ENCODE results near the gene ST3GAL2.
A peak's percentile ranks its signal among the peaks of the same experiment; 100 is the strongest.
"Not testable (repeated sequence)": the region's sequence is repeated elsewhere in the genome, so short reads cannot be mapped to it uniquely, and the experiment has no call there.

ST3GAL2 gene

DNA sequence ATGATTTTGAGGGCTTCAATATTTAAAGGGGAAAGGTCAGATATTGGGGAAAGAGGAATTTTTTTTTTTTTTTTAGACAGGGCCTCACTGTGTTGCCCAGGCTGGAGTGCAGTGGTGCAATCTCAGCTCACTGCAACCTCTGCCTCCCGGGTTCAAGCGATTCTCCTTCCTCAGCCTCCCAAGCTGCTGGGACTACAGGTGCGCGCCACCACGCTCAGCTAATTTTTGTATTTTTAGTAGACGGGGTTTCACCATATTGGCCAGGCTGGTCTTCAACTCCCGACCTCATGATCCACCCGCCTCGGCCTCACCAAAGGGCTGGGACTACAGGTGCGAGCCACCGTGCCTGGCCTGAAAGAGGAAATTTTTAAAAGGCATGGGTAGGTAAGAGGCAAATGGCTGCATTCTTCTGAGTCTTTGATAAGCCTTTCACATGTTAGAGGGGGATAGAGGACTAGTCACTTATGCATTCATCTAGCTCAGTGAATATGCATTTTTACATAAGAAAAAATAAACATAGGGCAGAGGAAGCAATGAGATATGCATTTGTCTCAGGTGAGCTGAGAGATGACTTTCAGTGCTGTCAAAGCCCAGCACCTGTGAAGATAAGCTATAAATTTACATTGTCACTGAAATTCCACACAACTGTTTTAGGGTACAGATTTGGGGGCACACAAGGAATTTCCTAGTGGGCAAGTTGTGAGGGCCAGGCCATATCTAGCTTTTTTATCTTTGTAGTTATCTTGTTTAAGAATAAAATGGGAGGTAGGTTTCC, 14.4 kb upstream of the ST3GAL2 start:
- Histone ChIP-seq H3K9ac (ENCODE audit: low read depth in 1 of 2, low read length in 2 of 2) (peak overlapping the region; percentile 80 to 84), H3K27ac (ENCODE audit: low read depth in 2 of 2, low read length in 2 of 2) (no peak overlapping the region)

DNA sequence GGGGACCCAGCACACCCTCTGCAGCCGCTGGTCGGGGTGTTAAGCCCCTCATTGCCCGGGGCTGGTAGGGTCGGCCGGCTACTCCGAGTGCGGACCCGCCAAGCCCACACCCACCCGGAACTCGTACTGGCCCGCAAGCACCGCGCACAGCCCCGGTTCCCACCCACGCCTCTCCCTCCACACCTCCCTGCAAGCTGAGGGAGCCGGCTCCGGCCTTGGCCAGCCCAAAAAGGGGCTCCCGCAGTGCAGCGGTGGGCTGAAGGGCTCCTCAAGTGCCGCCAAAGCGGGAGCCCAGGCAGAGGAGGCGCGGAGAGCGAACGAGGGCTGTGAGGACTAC, 12.1 kb upstream of the ST3GAL2 start:
- H3K27ac ChIP-seq (ENCODE audit: low read depth in 2 of 2, low read length in 2 of 2); H3K36me3 ChIP-seq (ENCODE audit: control insufficient read depth in 2 of 2, insufficient read depth in 2 of 2, low read length in 2 of 2); H3K9ac ChIP-seq (ENCODE audit: low read depth in 1 of 2, low read length in 2 of 2); H3K4me1 ChIP-seq (ENCODE audit: control insufficient read depth in 2 of 2, insufficient read depth in 2 of 2, low read length in 2 of 2); H3K9me3 ChIP-seq (ENCODE audit: control insufficient read depth in 2 of 2, low read length in 2 of 2); H3K27me3 ChIP-seq (ENCODE audit: control insufficient read depth in 2 of 2, insufficient read depth in 2 of 2, low read length in 2 of 2); H3K4me3 ChIP-seq (ENCODE audit: low read length in 2 of 2): not testable (repeated sequence)

More for the DNA sequence above, 14.4 kb upstream of the ST3GAL2 start:
- Histone ChIP-seq H3K4me1 (ENCODE audit: control insufficient read depth in 2 of 2, insufficient read depth in 2 of 2, low read length in 2 of 2) (peaks cover 0 to 8% of the 10 kb centered on the region in 2 donors), H3K27me3 (ENCODE audit: control insufficient read depth in 2 of 2, insufficient read depth in 2 of 2, low read length in 2 of 2) (no peaks in the 10 kb centered on the region), H3K36me3 (ENCODE audit: control insufficient read depth in 2 of 2, insufficient read depth in 2 of 2, low read length in 2 of 2) (no peaks in the 10 kb centered on the region), H3K9me3 (ENCODE audit: control insufficient read depth in 2 of 2, low read length in 2 of 2) (no peaks in the 10 kb centered on the region), H3K4me3 (ENCODE audit: low read length in 2 of 2) (peak overlapping the region; percentile 86 to 88)

DNA sequence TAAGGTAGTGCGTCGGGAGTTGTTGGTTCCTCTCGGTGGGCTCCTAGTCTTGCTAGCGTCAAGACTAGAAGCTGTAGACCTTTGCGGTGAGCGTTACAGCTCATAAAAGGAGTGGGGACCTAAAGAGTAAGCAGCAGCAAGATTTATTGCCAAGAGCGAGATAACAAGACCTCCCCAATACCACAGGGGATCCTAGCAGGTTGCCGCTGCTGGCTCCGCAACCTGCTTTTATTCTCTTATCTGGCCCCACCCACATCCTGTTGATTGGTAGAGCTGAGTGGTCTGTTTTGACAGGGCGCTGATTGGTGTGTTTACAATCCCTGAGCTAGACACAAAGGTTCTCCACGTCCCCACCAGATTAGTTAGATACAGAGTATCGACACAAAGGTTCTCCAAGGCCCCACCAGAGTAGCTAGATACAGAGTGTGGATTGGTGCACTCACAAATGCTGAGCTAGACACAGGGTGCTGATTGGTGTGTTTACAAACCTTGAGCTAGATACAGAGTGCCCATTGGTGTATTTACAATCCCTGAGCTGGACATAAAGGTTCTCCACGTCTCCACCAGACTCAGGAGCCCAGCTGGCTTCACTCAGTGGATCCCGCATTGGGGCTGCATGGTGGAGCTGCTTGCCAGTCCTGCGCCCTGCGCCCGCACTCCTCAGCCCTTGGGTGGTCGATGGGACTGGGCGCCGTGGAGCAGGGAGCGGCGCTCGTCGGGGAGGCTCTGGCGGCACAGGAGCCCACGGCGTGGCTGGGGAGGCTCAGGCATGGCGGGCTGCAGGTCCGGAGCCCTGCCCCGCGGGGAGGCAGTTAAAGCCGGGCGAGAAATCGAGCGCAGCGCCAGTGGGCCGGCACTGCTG, 11.5 kb upstream of the ST3GAL2 start:
- H3K27ac ChIP-seq (ENCODE audit: low read depth in 2 of 2, low read length in 2 of 2); H3K9me3 ChIP-seq (ENCODE audit: control insufficient read depth in 2 of 2, low read length in 2 of 2); H3K36me3 ChIP-seq (ENCODE audit: control insufficient read depth in 2 of 2, insufficient read depth in 2 of 2, low read length in 2 of 2); H3K9ac ChIP-seq (ENCODE audit: low read depth in 1 of 2, low read length in 2 of 2); H3K27me3 ChIP-seq (ENCODE audit: control insufficient read depth in 2 of 2, insufficient read depth in 2 of 2, low read length in 2 of 2); H3K4me1 ChIP-seq (ENCODE audit: control insufficient read depth in 2 of 2, insufficient read depth in 2 of 2, low read length in 2 of 2); H3K4me3 ChIP-seq (ENCODE audit: low read length in 2 of 2): not testable (repeated sequence)

DNA sequence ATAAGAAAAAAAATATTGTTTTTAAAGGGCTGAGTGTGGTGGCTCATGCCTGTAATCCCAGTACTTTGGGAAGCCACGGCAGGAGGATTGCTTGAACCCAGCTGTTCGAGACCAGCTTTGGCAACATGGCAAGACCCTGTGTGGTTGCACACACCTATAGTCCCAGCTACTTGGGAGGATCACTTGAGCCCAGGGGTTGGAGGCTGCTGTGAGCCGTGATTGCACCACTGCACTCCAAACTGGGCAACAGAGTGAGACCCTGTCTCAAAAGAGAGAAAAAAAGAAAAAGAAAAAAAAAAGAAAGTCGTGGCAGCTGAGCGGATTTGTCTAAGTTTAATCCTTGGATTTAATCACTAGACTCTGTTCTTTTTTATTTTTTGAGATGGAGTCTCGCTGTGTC, 9.2 kb upstream of the ST3GAL2 start:
- H3K9ac ChIP-seq (ENCODE audit: low read depth in 1 of 2, low read length in 2 of 2): no peak overlapping the region
- no peaks in the 10 kb centered on the region for H3K9me3 ChIP-seq (ENCODE audit: control insufficient read depth in 2 of 2, low read length in 2 of 2)
- no peaks in the 10 kb centered on the region for H3K27me3 ChIP-seq (ENCODE audit: control insufficient read depth in 2 of 2, insufficient read depth in 2 of 2, low read length in 2 of 2)
- peaks cover 6 to 7% of the 10 kb centered on the region in 2 donors for H3K4me1 ChIP-seq (ENCODE audit: control insufficient read depth in 2 of 2, insufficient read depth in 2 of 2, low read length in 2 of 2)
- H3K4me3 ChIP-seq (ENCODE audit: low read length in 2 of 2): no peak overlapping the region
- H3K27ac ChIP-seq (ENCODE audit: low read depth in 2 of 2, low read length in 2 of 2): no peak overlapping the region
- H3K36me3 ChIP-seq (ENCODE audit: control insufficient read depth in 2 of 2, insufficient read depth in 2 of 2, low read length in 2 of 2): no peaks in the 10 kb centered on the region

DNA sequence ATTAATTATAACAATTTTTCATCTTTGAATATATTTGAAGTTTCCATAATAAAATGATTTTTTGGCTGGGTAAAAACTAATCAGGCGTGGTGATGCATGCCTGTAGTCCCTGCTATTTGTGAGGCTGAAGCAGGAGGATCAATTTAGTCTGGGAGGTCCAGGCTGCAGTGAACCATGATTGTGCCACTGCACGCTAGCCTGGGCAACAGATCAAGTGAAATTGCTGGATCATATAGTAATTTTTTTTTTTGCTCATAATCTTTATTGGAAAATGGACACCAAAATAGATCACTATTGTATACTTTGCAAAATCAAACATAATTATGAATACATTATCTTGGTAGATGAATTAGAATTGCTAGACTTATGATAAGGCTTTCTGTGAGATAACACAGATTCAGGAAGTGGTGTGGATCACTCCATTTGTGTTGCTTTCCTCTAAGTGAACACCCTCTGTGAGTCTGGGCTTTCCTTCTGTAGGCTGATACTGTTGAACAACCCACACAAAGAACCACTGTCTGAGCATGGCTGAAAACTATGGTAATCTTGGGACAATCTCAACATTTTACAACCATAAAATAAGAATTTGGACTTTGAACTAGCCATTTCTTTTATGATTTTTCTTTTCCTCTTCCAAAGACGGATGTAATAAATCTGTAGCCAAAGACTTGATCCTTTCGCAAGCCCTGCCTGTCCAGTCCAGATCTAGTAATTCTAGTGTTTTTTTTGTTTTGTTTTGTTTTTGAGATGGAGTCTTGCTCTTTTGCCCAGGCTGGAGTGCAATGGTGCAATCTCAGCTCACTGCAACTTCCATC, 5.6 kb upstream of the ST3GAL2 start:
- H3K9ac ChIP-seq (ENCODE audit: low read depth in 1 of 2, low read length in 2 of 2): no peak overlapping the region
- H3K36me3 ChIP-seq (ENCODE audit: control insufficient read depth in 2 of 2, insufficient read depth in 2 of 2, low read length in 2 of 2): no peaks in the 10 kb centered on the region
- H3K9me3 ChIP-seq (ENCODE audit: control insufficient read depth in 2 of 2, low read length in 2 of 2): no peaks in the 10 kb centered on the region
- peaks cover 9 to 12% of the 10 kb centered on the region in 2 donors for H3K4me1 ChIP-seq (ENCODE audit: control insufficient read depth in 2 of 2, insufficient read depth in 2 of 2, low read length in 2 of 2)
- H3K27me3 ChIP-seq (ENCODE audit: control insufficient read depth in 2 of 2, insufficient read depth in 2 of 2, low read length in 2 of 2): no peaks in the 10 kb centered on the region
- no peak overlapping the region for H3K4me3 ChIP-seq (ENCODE audit: low read length in 2 of 2)
- H3K27ac ChIP-seq (ENCODE audit: low read depth in 2 of 2, low read length in 2 of 2): peak overlapping the region; percentile 54 to 56

DNA sequence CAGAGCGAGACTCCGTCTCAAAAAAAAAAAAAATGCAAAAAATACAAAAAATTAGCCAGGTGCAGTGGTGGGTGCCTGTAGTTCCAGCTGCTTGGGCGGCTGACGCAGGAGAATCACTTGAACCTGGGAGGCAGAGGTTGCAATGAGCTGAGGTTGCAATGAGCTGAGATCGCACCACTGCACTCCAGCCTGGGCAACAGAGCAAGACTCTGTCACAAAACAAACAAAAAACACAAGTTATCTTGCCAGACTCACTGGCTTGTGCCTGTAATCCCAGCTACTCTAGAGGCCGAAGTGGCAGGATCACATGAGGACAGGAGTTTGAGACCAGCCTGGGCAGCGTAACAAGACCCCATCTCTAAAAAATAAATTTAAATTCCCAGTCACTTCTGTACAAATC, 3.4 kb upstream of the ST3GAL2 start:
- no peak overlapping the region for H3K9ac ChIP-seq (ENCODE audit: low read depth in 1 of 2, low read length in 2 of 2)
- H3K27ac ChIP-seq (ENCODE audit: low read depth in 2 of 2, low read length in 2 of 2): no peak overlapping the region
- H3K9me3 ChIP-seq (ENCODE audit: control insufficient read depth in 2 of 2, low read length in 2 of 2): no peaks in the 10 kb centered on the region
- H3K4me3 ChIP-seq (ENCODE audit: low read length in 2 of 2): no peak overlapping the region
- no peaks in the 10 kb centered on the region for H3K27me3 ChIP-seq (ENCODE audit: control insufficient read depth in 2 of 2, insufficient read depth in 2 of 2, low read length in 2 of 2)
- peaks cover 15 to 26% of the 10 kb centered on the region in 2 donors for H3K4me1 ChIP-seq (ENCODE audit: control insufficient read depth in 2 of 2, insufficient read depth in 2 of 2, low read length in 2 of 2)
- no peaks in the 10 kb centered on the region for H3K36me3 ChIP-seq (ENCODE audit: control insufficient read depth in 2 of 2, insufficient read depth in 2 of 2, low read length in 2 of 2)

DNA sequence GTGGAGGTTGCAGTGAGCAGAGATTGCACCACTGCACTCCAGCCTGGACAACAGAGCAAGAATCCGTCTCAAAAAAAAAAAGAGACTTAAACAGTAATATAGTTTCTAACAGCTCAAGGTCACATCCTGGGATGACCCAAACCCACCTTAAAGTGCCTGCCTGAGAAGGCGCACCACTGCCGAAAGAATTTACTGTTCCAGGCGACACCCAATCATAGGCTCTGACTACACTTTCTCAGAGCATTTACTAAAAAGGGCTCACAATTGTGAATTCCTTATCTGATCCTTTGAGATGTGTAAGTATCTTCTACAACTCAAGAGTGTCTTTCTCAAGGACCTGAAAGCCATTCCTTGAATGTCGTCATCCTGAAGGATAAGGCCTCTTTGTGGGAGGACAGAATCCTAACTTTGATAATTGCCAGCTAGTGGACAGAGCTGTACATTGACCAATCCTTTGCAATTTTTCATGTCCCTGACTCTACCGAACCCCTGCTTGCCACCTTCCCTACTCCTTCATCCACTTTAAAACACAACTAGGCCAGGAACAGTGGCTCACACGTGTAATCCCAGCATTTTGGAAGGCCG, 2.6 kb upstream of the ST3GAL2 start:
- H3K4me1 ChIP-seq (ENCODE audit: control insufficient read depth in 2 of 2, insufficient read depth in 2 of 2, low read length in 2 of 2): peaks cover 15 to 24% of the 10 kb centered on the region in 2 donors
- H3K27me3 ChIP-seq (ENCODE audit: control insufficient read depth in 2 of 2, insufficient read depth in 2 of 2, low read length in 2 of 2): no peaks in the 10 kb centered on the region
- no peak overlapping the region for H3K4me3 ChIP-seq (ENCODE audit: low read length in 2 of 2)
- no peak overlapping the region for H3K9ac ChIP-seq (ENCODE audit: low read depth in 1 of 2, low read length in 2 of 2)
- no peak overlapping the region for H3K27ac ChIP-seq (ENCODE audit: low read depth in 2 of 2, low read length in 2 of 2)
- H3K9me3 ChIP-seq (ENCODE audit: control insufficient read depth in 2 of 2, low read length in 2 of 2): no peaks in the 10 kb centered on the region
- H3K36me3 ChIP-seq (ENCODE audit: control insufficient read depth in 2 of 2, insufficient read depth in 2 of 2, low read length in 2 of 2): no peaks in the 10 kb centered on the region

DNA sequence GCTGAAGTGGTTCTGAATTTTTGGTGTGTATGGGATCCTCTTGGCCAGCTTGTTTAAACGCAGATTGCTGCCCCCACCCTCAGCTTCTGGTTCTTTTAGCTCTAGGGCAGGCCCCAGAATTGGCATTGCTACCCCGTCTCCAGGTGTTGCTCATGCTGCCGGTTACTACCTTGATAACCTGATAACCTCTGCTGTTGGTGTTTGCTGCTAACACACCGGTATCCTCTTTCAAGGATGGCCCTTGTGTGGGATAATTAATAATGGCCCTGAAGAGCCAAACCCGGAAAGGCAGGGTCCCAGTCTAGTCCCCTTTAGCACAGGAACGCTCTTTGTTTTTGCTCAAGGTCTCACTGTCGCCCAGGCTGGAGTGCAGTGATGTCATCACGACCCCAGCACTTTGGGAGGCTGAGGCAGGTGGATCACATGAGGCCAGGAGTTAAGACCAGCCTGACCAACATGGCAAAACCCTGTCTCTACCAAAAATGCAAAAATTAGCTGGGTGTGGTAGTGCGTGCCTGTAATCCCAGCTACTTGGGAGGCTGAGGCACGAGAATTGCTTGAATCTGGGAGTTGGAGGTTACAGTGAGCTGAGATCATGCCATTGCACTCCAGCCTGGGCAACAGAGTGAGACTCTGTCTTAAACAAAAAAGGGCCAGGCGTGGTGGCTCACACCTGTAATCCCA, 1.3 kb upstream of the ST3GAL2 start:
- no peak overlapping the region for H3K9ac ChIP-seq (ENCODE audit: low read depth in 1 of 2, low read length in 2 of 2)
- H3K27me3 ChIP-seq (ENCODE audit: control insufficient read depth in 2 of 2, insufficient read depth in 2 of 2, low read length in 2 of 2): no peaks in the 10 kb centered on the region
- no peaks in the 10 kb centered on the region for H3K9me3 ChIP-seq (ENCODE audit: control insufficient read depth in 2 of 2, low read length in 2 of 2)
- H3K36me3 ChIP-seq (ENCODE audit: control insufficient read depth in 2 of 2, insufficient read depth in 2 of 2, low read length in 2 of 2): no peaks in the 10 kb centered on the region
- no peak overlapping the region for H3K27ac ChIP-seq (ENCODE audit: low read depth in 2 of 2, low read length in 2 of 2)
- H3K4me3 ChIP-seq (ENCODE audit: low read length in 2 of 2): no peak overlapping the region
- peaks cover 15 to 22% of the 10 kb centered on the region in 2 donors for H3K4me1 ChIP-seq (ENCODE audit: control insufficient read depth in 2 of 2, insufficient read depth in 2 of 2, low read length in 2 of 2)

DNA sequence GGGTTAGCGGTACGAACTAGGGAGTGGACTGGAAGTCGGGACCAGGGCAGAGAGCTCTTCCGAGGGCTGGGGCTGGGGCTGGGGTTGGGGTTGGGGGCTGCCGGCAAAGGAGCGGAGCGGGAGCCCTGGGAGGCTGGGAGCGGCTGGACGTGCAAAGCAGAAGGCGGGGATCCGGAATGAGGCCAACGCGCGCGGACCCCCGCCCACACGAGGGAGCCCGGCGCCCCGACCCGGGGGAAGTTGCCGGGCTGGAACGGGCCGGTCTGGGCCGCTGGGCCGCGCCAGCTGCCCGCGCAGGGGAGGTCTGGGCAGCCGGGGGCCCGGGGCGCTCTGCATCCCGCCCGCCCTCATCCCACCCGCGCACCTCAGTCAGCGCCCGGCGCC, 323 bp downstream of the ST3GAL2 start:
- Histone ChIP-seq H3K9me3 (ENCODE audit: control insufficient read depth in 2 of 2, low read length in 2 of 2) (no peaks in the 10 kb centered on the region), H3K36me3 (ENCODE audit: control insufficient read depth in 2 of 2, insufficient read depth in 2 of 2, low read length in 2 of 2) (peaks cover 0 to 3% of the 10 kb centered on the region in 2 donors), H3K27ac (ENCODE audit: low read depth in 2 of 2, low read length in 2 of 2) (peak overlapping the region in 1 of 2 donors; percentile 39), H3K4me1 (ENCODE audit: control insufficient read depth in 2 of 2, insufficient read depth in 2 of 2, low read length in 2 of 2) (peaks cover 12 to 25% of the 10 kb centered on the region in 2 donors), H3K4me3 (ENCODE audit: low read length in 2 of 2) (peak overlapping the region; percentile 46 to 79), H3K27me3 (ENCODE audit: control insufficient read depth in 2 of 2, insufficient read depth in 2 of 2, low read length in 2 of 2) (no peaks in the 10 kb centered on the region), H3K9ac (ENCODE audit: low read depth in 1 of 2, low read length in 2 of 2) (peak overlapping the region; percentile 21 to 57)

Data from mucosa of rectum (tissue), 2 donors.